ENCODE data around the gene MRNIP.

MRNIP gene

DNA sequence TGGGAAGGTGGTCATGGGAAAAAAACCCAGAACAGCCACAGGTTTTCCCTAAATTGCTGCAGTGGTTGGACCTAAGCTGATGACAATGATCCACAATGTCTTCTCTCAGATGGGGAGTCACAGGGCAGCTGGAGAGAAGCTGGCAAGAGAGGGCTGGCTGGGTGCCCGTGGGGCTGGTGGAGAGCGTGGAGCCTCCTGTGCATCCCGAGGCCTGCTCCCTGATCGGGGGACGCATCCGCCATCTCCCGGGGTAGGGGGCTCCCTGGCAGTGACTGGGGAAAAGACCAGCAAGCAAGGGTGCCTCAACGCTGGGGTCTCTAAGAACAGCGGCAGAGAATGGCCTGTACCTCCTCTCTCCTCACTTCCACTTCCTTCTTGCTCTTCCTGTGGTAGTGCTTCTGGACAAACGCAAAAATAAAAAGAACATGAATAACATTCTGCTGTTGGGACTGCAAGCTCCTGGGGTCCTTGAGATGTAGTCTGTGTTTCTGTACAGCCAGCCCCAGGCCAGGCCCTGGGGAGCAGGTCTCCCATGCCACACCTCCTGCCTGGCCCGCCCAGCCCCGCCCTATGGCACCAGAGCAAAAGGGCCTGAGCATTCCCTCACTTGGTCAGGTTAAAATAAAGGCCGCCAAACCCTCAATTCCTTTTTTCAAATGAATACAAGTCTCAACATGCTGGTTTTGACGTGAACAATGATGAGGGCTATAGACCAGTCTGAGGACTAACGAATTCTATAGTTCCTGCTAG is 7.0 kb upstream of the MRNIP start:
- Histone ChIP-seq H3K4me1 (ENCODE audit: control insufficient read depth, low read length) (no peaks in the 10 kb centered on the region), H3K9me3 (ENCODE audit: control insufficient read depth, insufficient read depth, low read length) (no peaks in the 10 kb centered on the region), H3K79me2 (ENCODE audit: control insufficient read depth, low read length) (no peaks in the 10 kb centered on the region), H3K36me3 (ENCODE audit: control insufficient read depth, low read length) (peaks cover 64% of the 10 kb centered on the region), H3K27ac (ENCODE audit: low read depth, low read length) (no peak overlapping the region), H3K4me2 (ENCODE audit: low read length) (no peak overlapping the region), H3K9me2 (replicated peaks; ENCODE audit: control insufficient read depth, low read length) (no peaks in the 10 kb centered on the region), H4K20me1 (ENCODE audit: control insufficient read depth, insufficient read depth, low read depth, low read length) (no peaks in the 10 kb centered on the region), H3K4me3 (ENCODE audit: low read length) (no peak overlapping the region), H3K27me3 (ENCODE audit: control insufficient read depth, low read length) (no peaks in the 10 kb centered on the region), H3F3A (ENCODE audit: control insufficient read depth, insufficient read depth) (peaks cover 6% of the 10 kb centered on the region)
- TF ChIP-seq EZH2phosphoT487 (IDR thresholded peaks at IDR 0.05; ENCODE audit: borderline replicate concordance, low read length): no peak
- TF ChIP-seq, protein P1, sequence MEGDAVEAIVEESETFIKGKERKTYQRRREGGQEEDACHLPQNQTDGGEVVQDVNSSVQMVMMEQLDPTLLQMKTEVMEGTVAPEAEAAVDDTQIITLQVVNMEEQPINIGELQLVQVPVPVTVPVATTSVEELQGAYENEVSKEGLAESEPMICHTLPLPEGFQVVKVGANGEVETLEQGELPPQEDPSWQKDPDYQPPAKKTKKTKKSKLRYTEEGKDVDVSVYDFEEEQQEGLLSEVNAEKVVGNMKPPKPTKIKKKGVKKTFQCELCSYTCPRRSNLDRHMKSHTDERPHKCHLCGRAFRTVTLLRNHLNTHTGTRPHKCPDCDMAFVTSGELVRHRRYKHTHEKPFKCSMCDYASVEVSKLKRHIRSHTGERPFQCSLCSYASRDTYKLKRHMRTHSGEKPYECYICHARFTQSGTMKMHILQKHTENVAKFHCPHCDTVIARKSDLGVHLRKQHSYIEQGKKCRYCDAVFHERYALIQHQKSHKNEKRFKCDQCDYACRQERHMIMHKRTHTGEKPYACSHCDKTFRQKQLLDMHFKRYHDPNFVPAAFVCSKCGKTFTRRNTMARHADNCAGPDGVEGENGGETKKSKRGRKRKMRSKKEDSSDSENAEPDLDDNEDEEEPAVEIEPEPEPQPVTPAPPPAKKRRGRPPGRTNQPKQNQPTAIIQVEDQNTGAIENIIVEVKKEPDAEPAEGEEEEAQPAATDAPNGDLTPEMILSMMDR (IDR thresholded peaks at IDR 0.05; ENCODE audit: low read depth, low read length, poor library complexity, severe bottlenecking): no peak

DNA sequence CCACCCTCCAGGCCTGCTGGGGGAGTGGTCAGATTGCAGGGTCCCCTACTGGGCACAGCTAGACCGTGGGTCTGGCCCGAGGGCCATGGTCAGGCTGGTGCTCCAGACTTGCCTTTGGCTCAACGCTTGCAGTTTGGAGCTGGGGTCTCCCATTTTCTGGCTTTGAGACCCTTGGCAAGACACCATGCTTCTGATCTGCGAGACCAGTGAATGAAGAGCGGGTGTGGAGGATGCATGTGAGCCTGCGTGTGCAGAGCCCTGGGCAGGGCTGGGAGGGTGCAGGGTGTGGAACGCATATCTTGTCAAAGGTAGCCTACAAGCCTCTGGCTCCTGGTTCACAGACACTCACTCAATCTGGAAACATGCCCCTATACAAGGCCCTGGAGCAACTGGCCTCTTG is 6.1 kb upstream of the MRNIP start:
- TF ChIP-seq, protein P1 (IDR thresholded peaks at IDR 0.05; ENCODE audit: low read depth, low read length, poor library complexity, severe bottlenecking): no peak
- no peak for TF ChIP-seq EZH2phosphoT487 (IDR thresholded peaks at IDR 0.05; ENCODE audit: borderline replicate concordance, low read length)
- no peaks in the 10 kb centered on the region for H3K9me2 ChIP-seq (replicated peaks; ENCODE audit: control insufficient read depth, low read length)
- no peak overlapping the region for H3K4me2 ChIP-seq (ENCODE audit: low read length)
- no peaks in the 10 kb centered on the region for H3K9me3 ChIP-seq (ENCODE audit: control insufficient read depth, insufficient read depth, low read length)
- H3K79me2 ChIP-seq (ENCODE audit: control insufficient read depth, low read length): no peaks in the 10 kb centered on the region
- H3K27ac ChIP-seq (ENCODE audit: low read depth, low read length): no peak overlapping the region
- H3F3A ChIP-seq (ENCODE audit: control insufficient read depth, insufficient read depth): peaks cover 10% of the 10 kb centered on the region
- H3K4me1 ChIP-seq (ENCODE audit: control insufficient read depth, low read length): peaks cover 3% of the 10 kb centered on the region
- no peak overlapping the region for H3K4me3 ChIP-seq (ENCODE audit: low read length)
- no peaks in the 10 kb centered on the region for H3K27me3 ChIP-seq (ENCODE audit: control insufficient read depth, low read length)
- peaks cover 56% of the 10 kb centered on the region for H3K36me3 ChIP-seq (ENCODE audit: control insufficient read depth, low read length)
- H4K20me1 ChIP-seq (ENCODE audit: control insufficient read depth, insufficient read depth, low read depth, low read length): no peaks in the 10 kb centered on the region

DNA sequence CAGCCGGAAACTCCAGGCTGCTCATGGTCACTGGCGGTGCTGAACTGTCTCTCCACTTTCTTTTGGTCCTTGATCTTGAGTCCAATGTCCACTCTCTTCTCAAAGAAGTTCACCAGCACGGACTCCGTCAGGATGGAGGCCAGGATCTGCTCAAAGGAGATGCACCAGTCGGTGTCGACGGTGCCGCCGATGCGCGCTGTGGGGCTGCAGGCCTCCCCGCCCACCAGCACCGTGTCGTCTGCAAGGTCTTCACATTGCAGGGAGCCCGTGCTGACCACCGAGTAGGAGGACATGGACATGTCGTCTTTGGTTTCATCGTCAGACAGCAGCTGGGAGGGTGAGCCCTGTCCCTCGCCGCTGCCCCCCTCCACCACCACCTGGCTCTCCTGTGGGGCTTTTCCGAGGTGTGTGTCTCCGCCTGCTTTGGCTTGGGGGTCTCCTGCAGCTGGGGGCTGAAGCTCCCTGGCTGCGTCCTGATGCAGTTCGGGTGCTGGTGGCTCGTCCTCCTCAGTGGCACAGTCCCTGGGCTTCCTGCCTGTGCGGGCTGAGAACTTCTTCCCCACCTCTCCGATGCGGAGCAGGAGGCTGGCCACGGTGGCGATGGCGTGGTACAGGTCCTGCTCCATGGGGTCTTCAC is 5.0 kb upstream of the MRNIP start:
- Histone ChIP-seq H3K4me1 (ENCODE audit: control insufficient read depth, low read length) (peaks cover 10% of the 10 kb centered on the region), H3F3A (ENCODE audit: control insufficient read depth, insufficient read depth) (peaks cover 10% of the 10 kb centered on the region), H3K4me2 (ENCODE audit: low read length) (no peak overlapping the region), H3K36me3 (ENCODE audit: control insufficient read depth, low read length) (peaks cover 52% of the 10 kb centered on the region), H3K9me2 (replicated peaks; ENCODE audit: control insufficient read depth, low read length) (no peaks in the 10 kb centered on the region), H3K27ac (ENCODE audit: low read depth, low read length) (no peak overlapping the region), H3K79me2 (ENCODE audit: control insufficient read depth, low read length) (no peaks in the 10 kb centered on the region; the same call in 1 of the 2 replicates), H3K27me3 (ENCODE audit: control insufficient read depth, low read length) (no peaks in the 10 kb centered on the region), H3K9me3 (ENCODE audit: control insufficient read depth, insufficient read depth, low read length) (no peaks in the 10 kb centered on the region), H4K20me1 (ENCODE audit: control insufficient read depth, insufficient read depth, low read depth, low read length) (no peaks in the 10 kb centered on the region), H3K4me3 (ENCODE audit: low read length) (no peak overlapping the region)
- TF ChIP-seq, protein P1 (IDR thresholded peaks at IDR 0.05; ENCODE audit: low read depth, low read length, poor library complexity, severe bottlenecking): no peak
- no peak for TF ChIP-seq EZH2phosphoT487 (IDR thresholded peaks at IDR 0.05; ENCODE audit: borderline replicate concordance, low read length)
